Islet precursor cell (in vitro differentiated cells): ENCODE results near the gene PRRG2.

Experiments used
- DNase-seq: peaks from one replicate; pipeline ENCODE4 v3.0.0-alpha.2; 2018

The PRRG2 gene

DNA sequence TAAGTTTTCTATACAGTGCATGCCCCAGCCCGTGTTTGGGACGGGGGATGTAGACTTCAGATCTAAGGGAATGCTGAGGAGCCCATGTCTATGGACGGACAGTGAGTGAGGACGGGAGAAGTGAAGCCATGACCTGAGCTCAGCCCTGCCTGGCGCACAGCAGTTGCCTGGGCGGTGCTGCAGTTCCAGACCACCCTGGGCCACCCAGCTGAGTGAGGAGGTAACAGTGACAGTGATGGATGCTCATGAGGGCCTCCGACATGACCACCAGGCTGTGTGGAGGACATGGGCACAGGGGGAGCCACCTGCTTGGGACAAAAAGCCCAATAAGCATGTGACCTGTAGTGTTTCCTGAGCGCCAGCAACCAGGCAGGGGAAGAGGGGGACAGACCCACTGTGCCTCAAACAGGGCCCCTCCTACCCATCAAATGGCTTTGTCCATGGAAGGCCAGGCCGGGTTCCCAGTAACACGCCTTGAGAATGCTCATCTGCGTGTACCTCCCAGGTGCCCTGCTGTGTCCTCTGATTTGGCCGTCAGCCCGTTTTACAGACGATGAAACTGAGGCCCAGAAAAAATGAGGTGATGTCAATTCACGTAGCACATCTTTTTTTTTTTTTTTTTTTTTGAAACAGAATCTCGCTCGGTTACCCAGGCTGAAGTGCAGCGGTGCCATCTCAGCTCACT, 23.3 kb upstream of the PRRG2 start:
- DNase-seq: no peak

DNA sequence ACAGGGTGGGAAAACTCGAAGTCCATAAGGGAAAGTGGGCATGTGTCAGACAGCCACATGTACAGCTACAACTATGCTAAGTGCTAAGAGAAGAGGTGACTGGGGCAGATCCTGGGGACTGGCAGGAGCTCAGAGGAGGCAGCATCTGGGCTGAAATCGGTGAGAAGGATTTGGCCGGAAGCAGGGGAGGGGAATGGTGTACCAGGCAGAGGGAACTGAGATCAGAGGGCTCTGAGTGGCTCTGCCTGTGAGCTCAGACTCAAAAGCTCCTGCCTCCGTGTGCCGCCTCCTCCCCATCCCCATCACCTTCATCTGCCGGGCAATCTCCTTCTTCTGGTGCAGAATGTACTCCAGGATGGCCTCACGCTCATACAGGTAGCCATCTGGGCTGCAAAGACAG, 22.5 kb upstream of the PRRG2 start:
- DNase-seq: no peak

DNA sequence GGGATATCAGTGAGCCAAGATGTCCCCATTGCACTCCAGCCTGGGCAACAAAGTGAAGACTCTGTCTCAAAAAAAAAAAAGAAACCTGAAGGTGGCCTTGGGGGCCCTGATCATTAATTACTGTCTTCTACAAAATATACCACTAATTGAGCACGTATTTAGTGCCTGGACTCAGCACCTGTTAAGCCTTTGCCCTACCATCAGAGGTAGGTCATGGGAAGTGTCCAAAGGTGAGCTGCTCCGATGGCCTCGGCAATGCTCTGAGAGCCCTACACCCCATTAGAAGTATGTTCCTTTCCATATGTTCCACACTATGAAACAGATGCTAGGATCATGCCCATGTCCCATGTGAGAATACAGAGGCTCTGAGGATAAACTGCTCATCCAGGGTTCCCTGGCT, 21.7 kb upstream of the PRRG2 start:
- DNase-seq: no peak

DNA sequence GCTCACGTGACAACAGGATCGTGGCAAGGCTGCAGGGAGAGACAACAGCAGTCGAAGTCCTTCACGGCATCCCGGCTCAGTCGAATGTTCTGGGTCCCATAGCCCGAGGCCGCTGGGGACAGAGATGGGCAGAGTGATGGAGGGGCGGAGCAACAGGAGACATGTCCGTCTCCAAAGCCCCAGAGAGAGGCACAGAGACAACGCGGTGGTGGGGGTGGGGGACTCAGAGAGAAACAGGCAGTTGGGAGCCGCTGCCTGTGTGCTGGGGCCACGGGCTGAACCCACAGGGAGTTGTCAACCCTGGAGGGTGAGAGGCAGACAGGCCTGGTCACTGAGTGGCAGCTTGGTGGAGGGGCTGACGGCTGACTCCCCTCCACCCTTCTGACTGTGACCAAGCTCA, 21.2 kb upstream of the PRRG2 start:
- DNase-seq: no peak

DNA sequence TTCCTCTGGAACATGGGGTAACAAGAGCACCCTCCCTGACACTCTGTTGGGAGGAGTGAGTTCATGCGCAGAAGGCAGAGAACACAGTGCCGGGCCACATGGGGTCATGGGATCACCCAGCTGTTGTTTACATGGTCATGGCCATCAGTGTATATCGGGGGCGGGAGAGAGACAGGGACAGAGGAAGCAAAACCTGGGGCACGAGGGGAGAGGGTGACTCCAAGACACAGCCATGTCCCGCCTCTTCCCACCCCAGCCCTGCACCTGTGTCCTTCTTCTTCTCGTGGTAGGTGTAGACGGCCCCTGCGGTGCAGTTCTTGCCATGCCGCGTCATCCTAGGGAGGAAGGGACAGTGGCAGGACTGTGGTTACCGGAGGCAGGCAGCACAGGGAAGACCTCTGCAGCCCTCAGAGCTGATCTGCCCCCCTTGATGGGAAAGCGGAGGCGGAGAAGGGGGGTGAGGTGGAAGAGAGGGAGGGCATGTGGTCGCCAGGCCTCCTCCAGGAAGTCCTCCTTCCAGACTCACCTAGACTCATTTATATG, 20.7 kb upstream of the PRRG2 start:
- DNase-seq: no peak

DNA sequence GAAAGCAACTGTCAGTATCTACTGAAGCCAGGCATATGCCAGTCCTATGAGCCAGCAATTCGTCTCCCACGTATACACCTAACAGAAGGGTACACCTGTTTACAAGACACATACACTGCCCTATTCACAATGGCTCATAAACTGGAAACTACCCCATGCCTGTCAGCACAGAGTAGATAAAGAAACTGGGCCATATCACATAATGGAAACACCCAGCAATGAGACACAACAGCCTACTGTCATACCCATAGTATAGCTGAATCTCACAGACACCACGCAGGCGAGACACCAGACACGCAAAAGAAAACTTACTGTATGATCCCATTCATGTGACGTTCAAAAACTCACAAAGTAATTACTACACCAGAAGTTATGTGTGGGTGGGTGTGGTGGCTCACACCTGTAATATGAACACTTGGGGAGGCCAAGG, 16.5 kb upstream of the PRRG2 start:
- no peak for DNase-seq

DNA sequence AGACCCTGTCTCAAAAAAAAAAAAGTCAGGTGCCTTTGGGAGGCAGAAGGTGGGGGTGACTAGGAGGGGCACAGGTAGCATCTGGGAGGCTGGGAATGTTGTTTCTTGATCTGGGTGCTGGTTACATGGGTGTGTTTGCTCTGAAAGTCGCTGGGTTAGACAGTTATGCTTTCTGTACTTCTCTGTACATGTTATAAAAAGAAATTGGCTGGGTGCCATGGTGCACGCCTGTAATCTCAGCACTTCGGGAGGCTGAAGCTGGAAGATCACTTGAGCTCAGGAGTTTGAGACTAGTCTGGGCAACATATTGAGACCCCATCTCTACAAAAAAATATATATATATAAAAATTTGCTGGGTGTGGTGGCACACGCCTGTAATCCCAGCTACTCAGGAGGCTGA, 15.9 kb upstream of the PRRG2 start:
- DNase-seq: no peak

DNA sequence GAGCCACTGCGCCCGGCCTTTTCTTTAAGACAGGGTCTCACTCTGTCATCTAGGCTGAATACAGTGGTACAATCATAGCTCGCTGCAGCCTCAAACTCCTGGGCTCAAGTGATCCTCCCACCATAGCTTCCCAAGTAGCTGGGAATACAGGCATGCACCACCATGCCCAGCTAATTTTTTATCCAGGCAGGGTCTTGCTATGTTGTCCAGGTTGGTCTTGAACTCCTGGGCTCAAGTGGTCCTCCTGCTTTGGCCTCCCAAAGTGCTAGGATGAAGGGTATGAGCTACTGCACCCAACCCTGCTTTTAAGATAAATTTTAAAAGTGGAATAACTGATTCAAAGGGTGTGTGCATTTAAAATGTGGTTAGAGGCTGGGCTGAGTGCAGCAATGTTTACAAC, 14.8 kb upstream of the PRRG2 start:
- no peak for DNase-seq

DNA sequence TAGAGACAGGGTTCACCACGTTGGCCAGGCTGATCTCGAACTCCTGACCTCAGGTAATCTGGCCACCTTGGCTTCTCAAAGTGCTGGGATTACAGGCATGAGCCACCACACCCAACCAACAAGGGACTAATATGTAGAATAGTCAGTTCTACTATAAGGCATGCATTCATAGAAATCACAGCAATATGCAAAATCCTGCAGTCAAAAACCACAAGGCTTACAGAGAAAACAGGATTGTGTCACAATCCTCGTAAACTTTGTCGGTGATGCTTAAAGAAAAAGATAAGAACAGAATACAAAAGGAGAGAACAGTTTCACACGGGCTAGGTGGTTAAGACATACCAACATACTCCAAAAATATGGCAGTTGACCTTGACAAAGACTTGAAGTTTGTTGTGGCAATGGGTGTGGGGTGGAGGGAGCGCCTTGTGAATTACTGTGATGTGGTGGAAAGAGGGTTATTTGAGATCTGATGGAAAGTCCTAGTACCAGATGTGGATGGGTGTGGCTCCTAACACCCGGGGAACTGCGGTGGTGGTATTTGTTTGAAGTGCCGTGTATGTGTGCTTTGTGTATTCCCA, 13.2 kb upstream of the PRRG2 start:
- no peak for DNase-seq

DNA sequence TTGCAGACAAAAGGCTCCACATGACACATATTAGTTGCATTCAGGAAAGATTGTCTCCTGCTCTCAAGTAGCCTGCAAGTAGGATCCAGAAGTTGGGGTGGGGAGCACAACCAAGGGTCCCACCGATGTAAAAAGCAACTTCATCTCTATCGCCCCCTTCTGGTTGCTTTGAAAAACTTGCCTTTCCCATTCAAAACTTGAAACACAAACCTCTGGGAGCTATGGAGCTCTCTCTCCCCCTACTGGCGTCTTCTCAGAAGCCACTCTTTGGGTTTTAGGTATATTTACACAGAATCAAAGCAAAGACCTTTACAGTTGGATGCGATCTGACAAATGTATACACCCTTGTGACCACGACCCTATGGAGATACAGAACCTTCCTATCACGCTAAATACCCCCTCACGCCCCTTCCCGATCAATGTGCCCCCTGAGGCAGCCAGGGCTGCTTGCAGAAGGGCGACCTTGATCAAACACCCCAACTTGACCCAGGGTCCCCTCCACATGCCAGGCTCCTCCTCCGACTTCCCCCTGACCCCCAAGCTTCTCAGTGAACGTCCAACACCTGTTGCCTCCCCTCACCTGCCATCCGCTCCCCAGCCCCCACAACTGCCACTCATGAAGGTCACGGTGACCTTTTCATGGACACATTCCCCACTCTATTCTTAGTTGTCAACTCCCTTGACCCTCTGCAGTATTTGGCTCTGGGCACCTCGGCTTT, 10.8 kb upstream of the PRRG2 start:
- peak; percentile 72 for DNase-seq

DNA sequence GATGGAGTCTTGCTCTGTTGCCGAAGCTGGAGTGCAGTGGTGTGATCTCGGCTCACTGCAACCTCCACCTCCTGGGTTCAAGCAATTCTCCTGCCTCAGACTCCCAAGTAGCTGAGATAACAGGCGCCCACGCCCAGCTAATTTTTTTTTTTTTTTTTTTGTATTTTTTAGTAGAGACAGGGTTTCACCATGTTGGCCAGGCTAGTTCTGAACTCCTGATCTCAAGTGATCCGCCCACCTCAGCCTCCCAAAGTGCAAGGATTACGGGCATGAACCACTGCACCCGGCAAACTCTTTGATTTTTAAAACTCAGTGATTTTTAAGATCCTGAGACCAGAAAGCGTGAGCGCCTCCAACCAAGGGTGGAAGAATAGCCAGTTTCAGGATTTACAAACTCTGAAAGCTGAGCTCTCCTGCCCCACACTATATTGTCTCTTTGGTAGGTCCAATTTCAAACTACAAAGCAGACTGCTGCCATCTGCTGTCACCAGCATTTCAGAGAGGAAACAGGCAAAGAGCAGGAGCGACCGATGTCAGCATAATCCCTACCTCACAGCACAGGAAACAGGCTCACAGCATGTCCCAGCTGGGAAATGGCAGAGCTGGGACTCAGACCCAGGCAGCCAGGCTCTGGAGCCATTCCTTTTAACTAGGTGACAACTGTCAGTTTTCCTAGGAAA, 10.0 kb upstream of the PRRG2 start:
- DNase-seq: peak; percentile 76

DNA sequence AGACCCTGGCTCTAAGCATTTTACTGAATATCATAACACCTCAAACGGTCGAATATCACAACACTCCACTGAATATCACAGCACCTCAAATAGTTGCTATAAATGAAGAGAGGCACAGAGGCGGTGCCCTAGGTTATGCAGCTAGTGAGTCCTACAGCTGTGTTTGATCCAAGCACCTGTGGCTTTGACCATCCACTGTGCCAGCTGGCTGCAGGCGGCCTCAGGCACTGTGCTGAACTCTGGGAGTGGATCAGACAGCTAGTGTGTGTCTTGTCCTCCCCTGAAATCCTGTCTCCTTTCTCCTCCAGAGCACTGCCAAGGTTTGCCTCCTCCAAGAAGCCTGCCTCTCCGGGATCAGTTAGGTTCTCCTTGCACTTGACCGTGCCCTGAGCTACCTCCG, 8.1 kb upstream of the PRRG2 start:
- no peak for DNase-seq

DNA sequence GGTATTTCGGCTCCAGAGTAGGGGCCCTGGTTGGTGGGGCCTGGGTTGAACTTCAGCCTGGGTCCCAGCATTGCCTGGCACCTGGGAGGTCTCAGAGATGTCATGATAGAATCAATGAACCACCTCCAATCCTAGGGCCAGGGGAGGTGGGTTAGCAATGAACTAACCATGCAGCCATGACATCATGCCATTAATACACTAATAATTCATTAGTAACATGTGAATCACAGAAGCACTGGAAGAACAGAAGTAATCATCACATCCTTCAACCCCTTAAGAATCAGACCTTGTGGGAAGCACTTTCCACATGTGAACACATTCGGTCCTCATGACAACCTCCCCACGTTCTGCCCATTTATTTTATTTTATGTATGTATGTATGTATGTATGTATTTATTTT, 7.7 kb upstream of the PRRG2 start:
- DNase-seq: no peak

DNA sequence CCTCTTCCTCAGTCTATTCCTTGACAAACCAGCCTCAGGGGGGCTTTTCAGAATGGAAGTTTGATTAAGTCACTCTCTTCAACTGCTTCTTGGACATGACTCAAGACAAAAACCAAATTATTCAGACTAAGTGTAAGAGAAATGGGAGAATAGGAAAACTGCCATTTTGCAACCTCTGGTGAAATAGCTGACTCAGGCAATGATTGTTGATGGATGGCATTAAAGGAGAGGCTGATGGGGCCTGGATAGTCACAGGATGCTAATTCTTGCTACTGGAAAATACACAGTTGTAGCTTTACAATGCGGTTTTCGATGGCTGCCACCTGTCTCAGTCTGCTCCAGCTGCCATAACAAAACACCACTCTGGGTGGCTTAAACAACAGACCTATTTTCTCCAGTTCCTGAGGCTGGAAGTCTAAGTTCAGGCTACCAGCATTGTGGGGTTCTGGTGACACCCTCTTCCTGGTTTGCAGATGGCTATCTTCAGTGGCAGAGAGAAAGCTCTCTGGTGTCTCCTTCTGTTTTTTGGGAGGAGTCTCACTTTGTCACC, 6.8 kb upstream of the PRRG2 start:
- DNase-seq: no peak

DNA sequence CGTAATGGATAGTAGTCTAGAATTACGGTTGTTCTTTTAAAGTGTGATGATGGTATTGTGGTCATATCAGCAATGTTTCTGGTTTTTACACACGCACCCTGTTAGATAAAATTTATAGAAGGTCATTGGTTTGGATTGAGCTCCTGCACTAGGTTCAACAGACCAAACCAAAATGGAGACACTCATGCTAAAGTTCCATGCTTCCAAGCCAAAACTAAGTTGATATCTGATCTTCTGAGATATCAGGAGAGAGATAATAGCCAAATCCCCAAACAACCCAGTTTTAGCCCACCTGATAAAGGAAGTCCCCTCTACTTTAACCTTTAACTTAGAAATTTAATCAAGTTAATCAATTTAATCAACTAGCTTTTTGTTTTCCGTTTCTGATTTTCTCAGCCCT, 1.9 kb upstream of the PRRG2 start:
- no peak for DNase-seq

DNA sequence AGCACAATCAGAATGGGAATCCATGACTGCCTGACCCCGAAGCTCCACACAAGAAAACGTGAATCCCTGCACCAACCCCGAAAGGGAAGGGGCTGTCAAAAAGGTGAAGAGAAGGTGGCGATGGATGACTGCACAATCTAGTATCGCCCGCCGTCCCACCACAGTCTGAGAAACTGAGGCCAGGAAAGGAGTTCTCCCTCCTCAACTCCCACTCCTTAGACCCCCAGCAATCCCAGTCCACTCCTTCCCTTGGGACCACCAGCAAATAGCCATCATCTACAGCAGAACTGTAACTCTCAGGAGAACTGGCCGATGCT, 1.2 kb upstream of the PRRG2 start:
- no peak for DNase-seq

DNA sequence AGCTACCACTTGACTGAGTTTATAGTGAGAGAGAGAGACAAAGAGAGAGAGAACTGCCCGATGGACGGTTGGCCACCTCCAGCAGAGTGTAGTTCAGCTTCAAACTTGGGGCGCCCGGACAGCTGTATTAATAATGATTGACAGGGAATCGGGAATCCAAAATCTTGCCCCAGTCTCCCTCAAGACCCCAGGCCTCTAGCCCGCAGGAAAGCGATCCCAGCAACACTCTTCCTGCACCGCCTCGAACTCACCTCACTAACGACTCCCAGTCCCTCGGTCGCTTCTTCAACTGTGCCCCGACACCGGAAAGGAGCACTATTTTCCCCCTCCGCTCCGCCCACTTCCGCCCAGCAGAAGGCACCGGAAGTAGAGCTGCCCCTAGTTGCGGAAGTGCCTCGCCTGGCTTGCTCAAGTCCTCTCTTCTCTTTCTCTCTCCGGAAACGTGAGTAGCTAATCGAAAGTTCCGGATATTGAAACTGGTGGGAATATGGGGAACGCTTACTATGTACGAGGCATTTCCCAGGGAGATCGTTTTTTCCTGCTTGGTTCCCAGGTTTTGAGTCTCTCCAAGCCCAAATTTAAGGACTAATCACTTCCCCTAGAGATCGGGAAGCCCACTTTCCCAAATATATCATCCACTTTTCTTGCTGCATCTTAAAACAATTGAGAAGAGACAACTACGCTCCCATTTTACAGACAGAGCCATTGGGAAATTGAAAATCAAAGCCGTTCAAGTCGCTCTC, 681 bp upstream of the PRRG2 start, which contains the start of gene NOSIP:
Gene NOSIP (minus strand): TSS at position 293 of the 743 bp plus-strand sequence. CDS start 19,865 bp downstream, outside the sequence.
- peak; percentile 98 for DNase-seq

DNA sequence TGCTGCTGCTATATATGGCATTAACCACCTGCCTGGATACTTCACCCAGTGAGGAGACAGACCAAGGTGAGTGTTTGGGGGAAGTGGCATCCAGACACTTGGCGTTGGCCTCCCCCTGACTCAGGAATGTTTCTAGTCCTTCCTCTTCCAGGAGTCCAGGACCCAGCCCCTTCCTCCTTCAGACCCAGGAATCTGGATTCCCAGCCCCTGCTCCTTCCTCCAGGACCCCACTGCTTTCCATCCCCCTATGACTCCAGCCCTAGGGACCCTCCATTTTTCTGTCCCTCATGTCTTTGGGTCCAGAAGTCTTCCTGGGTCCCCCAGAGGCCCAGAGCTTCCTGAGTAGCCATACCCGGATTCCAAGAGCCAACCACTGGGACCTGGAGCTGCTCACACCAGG, 2.1 kb downstream of the PRRG2 start:
- DNase-seq: no peak

DNA sequence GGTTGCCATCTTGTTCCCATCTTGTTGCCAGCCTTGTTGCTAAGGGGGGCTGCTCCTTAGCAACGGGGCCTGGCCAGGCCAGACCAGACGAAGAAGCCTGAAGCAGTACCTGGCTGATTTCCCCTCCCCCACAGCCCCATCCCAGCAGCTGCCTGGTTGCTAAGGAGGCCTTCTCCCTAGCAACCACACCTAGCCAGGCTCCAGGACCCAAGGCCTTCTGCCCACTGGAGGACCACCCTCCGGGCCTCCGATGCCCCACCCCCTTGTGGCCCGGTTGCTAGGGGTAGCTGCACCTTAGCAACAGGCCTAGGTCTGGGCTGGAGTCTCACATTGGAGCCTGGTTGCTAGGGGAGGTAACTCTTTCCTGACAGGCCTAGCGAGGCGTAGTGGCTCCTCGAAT, 3.9 kb downstream of the PRRG2 start:
- peak; percentile 76 for DNase-seq

DNA sequence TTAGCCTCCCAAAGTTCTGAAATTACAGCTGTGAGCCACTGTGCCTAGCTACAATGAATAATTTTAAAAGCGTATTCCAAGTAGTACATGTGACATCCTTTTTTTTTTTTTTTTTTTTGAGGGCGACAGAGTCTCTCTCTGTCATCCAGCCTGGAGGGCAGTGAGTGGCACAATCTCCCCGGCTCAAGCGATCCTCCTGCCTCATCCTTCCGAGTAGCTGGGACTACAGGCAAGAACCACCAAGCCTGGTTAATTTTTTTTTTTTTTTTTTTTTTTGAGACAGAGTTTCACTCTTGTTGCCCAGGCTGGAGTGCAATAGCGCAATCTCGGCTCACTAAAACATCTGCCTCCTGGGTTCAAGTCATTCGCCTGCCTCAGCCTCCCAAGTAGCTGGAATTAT, 6.1 kb downstream of the PRRG2 start:
- DNase-seq: no peak

DNA sequence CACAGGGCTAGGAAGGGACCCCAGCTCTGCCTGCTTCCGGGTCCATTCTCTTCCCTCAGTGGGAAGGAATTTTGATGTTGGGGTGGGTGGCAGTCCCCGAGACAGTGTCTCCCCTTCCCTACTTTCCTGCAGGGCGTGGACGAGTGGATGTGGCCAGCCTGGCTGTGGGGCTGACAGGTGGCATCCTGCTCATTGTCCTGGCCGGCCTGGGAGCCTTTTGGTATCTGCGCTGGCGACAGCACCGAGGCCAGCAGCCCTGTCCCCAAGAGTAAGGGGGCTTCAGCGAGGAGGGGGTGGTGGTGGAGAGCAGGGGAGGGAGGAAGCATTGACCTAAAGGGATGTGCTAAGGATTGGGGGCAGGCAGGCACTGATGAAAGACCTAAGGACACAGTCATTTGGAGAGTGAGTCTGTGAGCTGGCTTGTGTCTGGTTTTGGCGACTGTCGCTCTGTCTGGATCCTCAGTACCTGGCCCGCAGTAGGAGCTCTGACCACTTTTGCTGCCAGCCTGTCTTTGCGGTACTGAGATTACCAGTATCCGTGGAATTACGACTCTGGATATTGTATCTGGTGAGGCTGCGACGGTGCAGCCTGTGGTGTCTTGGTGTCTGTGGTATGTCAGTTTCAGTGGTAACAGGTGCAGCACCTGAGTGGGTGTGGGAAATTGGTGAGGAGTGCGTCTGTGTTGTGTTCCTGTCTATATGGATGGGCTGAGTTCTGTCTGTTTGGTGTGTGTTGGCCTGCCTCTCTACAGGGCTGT, 7.4 kb downstream of the PRRG2 start:
- no peak for DNase-seq

DNA sequence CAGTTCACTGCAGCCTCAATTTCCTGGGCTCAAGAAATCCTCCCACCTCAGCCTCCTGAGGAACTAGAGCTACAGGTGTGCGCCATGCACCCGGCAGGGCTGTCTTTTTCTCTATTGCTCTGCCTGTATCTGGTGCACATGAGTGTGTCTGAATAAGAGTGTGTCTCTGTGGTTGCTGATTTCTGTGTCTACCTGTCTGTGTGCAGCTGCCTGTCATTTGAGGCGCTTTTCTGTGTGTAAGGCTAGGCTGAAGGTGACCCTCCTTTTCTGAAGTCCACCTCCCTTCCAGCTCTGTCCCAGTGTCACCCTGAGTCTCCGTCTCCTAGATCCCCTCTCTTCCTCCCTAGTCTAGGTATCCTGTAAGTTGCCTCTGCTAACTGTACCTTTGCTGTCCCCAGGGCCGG, 8.4 kb downstream of the PRRG2 start:
- no peak for DNase-seq
